ENCODE results near the gene DCTPP1. TPM values are rescaled to one million over a fixed set of nuclear protein-coding genes. Genes with fewer than 3 reads are reported as not detected.

Gene DCTPP1
- polyA plus RNA-seq, 1 donor from 2014 or later, result 47.3 TPM

- H2AFZ ChIP-seq (ENCODE audit: low read depth, low read length), result no peak overlapping the region
- H3K27me3 ChIP-seq (ENCODE audit: insufficient read depth, low read depth, low read length), result no peaks in the 10 kb centered on the region
- H3K79me2 ChIP-seq (replicated peaks; ENCODE audit: insufficient read depth, low read length), result no peaks in the 10 kb centered on the region
- H3K4me2 ChIP-seq (ENCODE audit: low read length), result no peak overlapping the region
- H3K36me3 ChIP-seq (ENCODE audit: insufficient read depth, low read length), result no peaks in the 10 kb centered on the region
- H3K9me3 ChIP-seq (ENCODE audit: low read length), result no peaks in the 10 kb centered on the region
- H3F3A ChIP-seq (ENCODE audit: insufficient read depth, low read length, poor library complexity, severe bottlenecking), result no peaks in the 10 kb centered on the region
- H3K9ac ChIP-seq (ENCODE audit: low read length), result no peak overlapping the region
- TF ChIP-seq MXI1 (conservative IDR thresholded peaks at IDR 0.05; ENCODE audit: poor library complexity, severe bottlenecking) (no peak), TAF1 (IDR thresholded peaks at IDR 0.05; ENCODE audit: low read depth) (no peak), POLR2AphosphoS5 (IDR thresholded peaks at IDR 0.05) (no peak), RAD21 (conservative IDR thresholded peaks at IDR 0.05) (no peak), SMC3 (conservative IDR thresholded peaks at IDR 0.05; ENCODE audit: poor library complexity) (no peak), EZH2 (IDR thresholded peaks at IDR 0.05; ENCODE audit: borderline replicate concordance, insufficient read depth, low read length, poor library complexity, severe bottlenecking) (no peak), REST (IDR thresholded peaks at IDR 0.05; ENCODE audit: borderline replicate concordance) (no peak), EP300 (conservative IDR thresholded peaks at IDR 0.05; ENCODE audit: poor library complexity, severe bottlenecking) (no peak), CTCF (IDR thresholded peaks at IDR 0.05; ENCODE audit: poor library complexity, severe bottlenecking) (no peak)
- no peaks in the 10 kb centered on the region for H4K20me1 ChIP-seq (ENCODE audit: insufficient read depth)
- H3K9me2 ChIP-seq (ENCODE audit: insufficient read depth, low read length), result no peaks in the 10 kb centered on the region
- no peak overlapping the region for H3K27ac ChIP-seq (ENCODE audit: low read length)
- H3K4me3 ChIP-seq (ENCODE audit: low read length), result no peak overlapping the region
Measured at GRCh38 chr16:30434852-30435251, 5.0 kb upstream of the DCTPP1 start.

- Histone ChIP-seq H3K27me3 (ENCODE audit: insufficient read depth, low read depth, low read length) (no peaks in the 10 kb centered on the region), H2AFZ (ENCODE audit: low read depth, low read length) (peak overlapping the region; percentile 58), H3K4me2 (ENCODE audit: low read length) (no peak overlapping the region), H3F3A (ENCODE audit: insufficient read depth, low read length, poor library complexity, severe bottlenecking) (no peaks in the 10 kb centered on the region), H3K79me2 (replicated peaks; ENCODE audit: insufficient read depth, low read length) (no peaks in the 10 kb centered on the region), H3K9ac (ENCODE audit: low read length) (peak overlapping the region; percentile 47), H4K20me1 (ENCODE audit: insufficient read depth) (no peaks in the 10 kb centered on the region), H3K4me3 (ENCODE audit: low read length) (peak overlapping the region; percentile 35), H3K27ac (ENCODE audit: low read length) (peak overlapping the region; percentile 75), H3K9me3 (ENCODE audit: low read length) (no peaks in the 10 kb centered on the region), H3K36me3 (ENCODE audit: insufficient read depth, low read length) (no peaks in the 10 kb centered on the region), H3K9me2 (ENCODE audit: insufficient read depth, low read length) (no peaks in the 10 kb centered on the region)
- peak; percentile 29 for TF ChIP-seq RAD21 (conservative IDR thresholded peaks at IDR 0.05)
- TF ChIP-seq SMC3 (conservative IDR thresholded peaks at IDR 0.05; ENCODE audit: poor library complexity), result peak; percentile 47
- TF ChIP-seq CTCF (IDR thresholded peaks at IDR 0.05; ENCODE audit: poor library complexity, severe bottlenecking), result peak; percentile 59
- no peak for TF ChIP-seq REST (IDR thresholded peaks at IDR 0.05; ENCODE audit: borderline replicate concordance)
- TF ChIP-seq EP300 (conservative IDR thresholded peaks at IDR 0.05; ENCODE audit: poor library complexity, severe bottlenecking), result peak; percentile 1
- TF ChIP-seq TAF1 (IDR thresholded peaks at IDR 0.05; ENCODE audit: low read depth), result no peak
- TF ChIP-seq POLR2AphosphoS5 (IDR thresholded peaks at IDR 0.05), result no peak
- no peak for TF ChIP-seq EZH2 (IDR thresholded peaks at IDR 0.05; ENCODE audit: borderline replicate concordance, insufficient read depth, low read length, poor library complexity, severe bottlenecking)
- no peak for TF ChIP-seq MXI1 (conservative IDR thresholded peaks at IDR 0.05; ENCODE audit: poor library complexity, severe bottlenecking)
Measured at GRCh38 chr16:30430428-30430970, 669 bp upstream of the DCTPP1 start.
